Loucy (cell line): Measurements from ENCODE around the gene CORO7.

Experiments
- EZH2phosphoT487 ChIP-seq: fragments of 200-600 bp; IDR thresholded peaks from 2 replicates; pipeline ENCODE4 v1.6.1; 2018; ENCODE audit warnings: antibody characterized with exemption, mild to moderate bottlenecking, moderate library complexity, borderline replicate concordance
- TF ChIP-seq, protein P1 (sequence below): fragments of 200-600 bp; sonication (generic); conservative IDR thresholded peaks from 2 replicates; pipeline ENCODE4 v1.5.1; 2014; ENCODE audit warnings: mild to moderate bottlenecking, antibody characterized with exemption, low read length

DNA sequence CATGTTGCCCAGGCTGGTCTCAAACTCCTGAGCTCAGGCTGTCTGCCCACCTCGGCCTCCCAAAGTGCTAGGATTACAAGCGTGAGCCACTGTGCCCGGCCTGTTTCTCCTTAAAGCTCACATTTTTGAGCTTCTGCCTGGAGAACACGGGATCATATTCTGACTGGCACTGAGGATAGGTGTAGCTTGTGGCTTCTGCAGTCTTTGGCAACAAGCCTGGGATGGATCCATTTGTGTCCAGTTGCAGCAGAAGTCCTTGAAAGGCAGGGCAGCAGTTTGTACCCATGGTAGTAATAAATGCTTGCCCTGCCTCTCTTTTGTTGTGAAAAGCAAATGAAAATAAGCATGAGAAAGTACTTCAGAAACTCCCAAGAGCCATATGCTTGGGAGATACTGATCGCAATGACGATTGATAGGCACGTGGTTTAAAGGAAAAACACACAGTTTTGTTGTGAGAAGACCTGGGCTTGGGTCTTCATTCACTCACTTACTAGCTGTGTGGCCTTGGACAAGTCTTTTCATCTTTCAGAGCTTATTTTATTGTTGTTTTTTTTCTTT, 3.1 kb upstream of the CORO7 start:
- TF ChIP-seq, protein P1, sequence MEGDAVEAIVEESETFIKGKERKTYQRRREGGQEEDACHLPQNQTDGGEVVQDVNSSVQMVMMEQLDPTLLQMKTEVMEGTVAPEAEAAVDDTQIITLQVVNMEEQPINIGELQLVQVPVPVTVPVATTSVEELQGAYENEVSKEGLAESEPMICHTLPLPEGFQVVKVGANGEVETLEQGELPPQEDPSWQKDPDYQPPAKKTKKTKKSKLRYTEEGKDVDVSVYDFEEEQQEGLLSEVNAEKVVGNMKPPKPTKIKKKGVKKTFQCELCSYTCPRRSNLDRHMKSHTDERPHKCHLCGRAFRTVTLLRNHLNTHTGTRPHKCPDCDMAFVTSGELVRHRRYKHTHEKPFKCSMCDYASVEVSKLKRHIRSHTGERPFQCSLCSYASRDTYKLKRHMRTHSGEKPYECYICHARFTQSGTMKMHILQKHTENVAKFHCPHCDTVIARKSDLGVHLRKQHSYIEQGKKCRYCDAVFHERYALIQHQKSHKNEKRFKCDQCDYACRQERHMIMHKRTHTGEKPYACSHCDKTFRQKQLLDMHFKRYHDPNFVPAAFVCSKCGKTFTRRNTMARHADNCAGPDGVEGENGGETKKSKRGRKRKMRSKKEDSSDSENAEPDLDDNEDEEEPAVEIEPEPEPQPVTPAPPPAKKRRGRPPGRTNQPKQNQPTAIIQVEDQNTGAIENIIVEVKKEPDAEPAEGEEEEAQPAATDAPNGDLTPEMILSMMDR = no peak
- TF ChIP-seq EZH2phosphoT487 = no peak
